IMR-90 (cell line): Measurements from ENCODE around the gene LINC01488. TPM values are rescaled to one million over a fixed set of nuclear protein-coding genes. Genes with fewer than 3 reads are reported as not detected.

Source experiments
- ATAC-seq: fragments of 200-7000 bp; cut with Tn5 transposase; 2 replicates; pipeline ENCODE4 v1.9.1; 2020; ENCODE audit warnings: low read depth, mild to moderate bottlenecking, moderate library complexity
- BruUV-seq: library from RNA; stranded (reverse); fragments of 400-500 nt; replicated peaks from 2 replicates; lab custom pipeline; 2021; lab: Mats Ljungman, UMichigan
- CTCF ChIA-PET: fragments of 300-600 bp; formaldehyde crosslinking; extraction: SDS; loops from one replicate; lab custom pipeline; 2021; ENCODE audit warnings: antibody characterized with exemption; lab: Yijun Ruan, JAX
- POLR2A ChIA-PET: fragments of 300-600 bp; sonication (Branson Sonifier 250); formaldehyde crosslinking; loops from one replicate; lab custom pipeline; 2022; ENCODE audit warnings: antibody characterized with exemption; ENCODE audit not compliant: unreplicated experiment; lab: Charles Lee
- DNase-seq: peaks from one replicate; pipeline ENCODE4 v3.0.0; 2013
- H2AFZ ChIP-seq: replicated peaks from 2 replicates; pipeline ENCODE3; 2013; ENCODE audit warnings: low read length, mild to moderate bottlenecking; ENCODE audit not compliant: poor library complexity
- H2AK5ac ChIP-seq: 2 replicates; pipeline ENCODE4 v1.6.1; 2013; ENCODE audit warnings: low read depth, low read length, inconsistent platforms
- H2AK9ac ChIP-seq: replicated peaks from 2 replicates; pipeline ENCODE3; 2013; ENCODE audit warnings: mild to moderate bottlenecking, low read depth, low read length, moderate library complexity; ENCODE audit not compliant: poor library complexity
- H2BK120ac ChIP-seq: 2 replicates; pipeline ENCODE4 v1.6.1; 2013; ENCODE audit warnings: low read depth, low read length, inconsistent platforms
- H2BK15ac ChIP-seq: 3 replicates; pipeline ENCODE4 v1.6.1; 2013; ENCODE audit warnings: low read depth, low read length, inconsistent platforms
- H2BK20ac ChIP-seq: 2 replicates; pipeline ENCODE4 v1.6.1; 2013; ENCODE audit warnings: low read depth, mild to moderate bottlenecking, inconsistent platforms, low read length, moderate library complexity
- H2BK5ac ChIP-seq: 2 replicates; pipeline ENCODE4 v1.6.1; 2013; ENCODE audit warnings: mild to moderate bottlenecking, low read depth, low read length, inconsistent platforms; ENCODE audit not compliant: poor library complexity, severe bottlenecking
- H3K14ac ChIP-seq: replicated peaks from 2 replicates; pipeline ENCODE4 v1.6.1; 2013; ENCODE audit warnings: low read depth, low read length, inconsistent platforms
- H3K18ac ChIP-seq: 2 replicates; pipeline ENCODE4 v1.6.1; 2013; ENCODE audit warnings: low read depth, low read length, control low read depth
- H3K23ac ChIP-seq: 2 replicates; pipeline ENCODE4 v1.6.1; 2013; ENCODE audit warnings: low read depth, low read length, inconsistent platforms
- H3K27ac ChIP-seq: 2 replicates; pipeline ENCODE4 v1.5.1; 2013; ENCODE audit warnings: mild to moderate bottlenecking, control low read depth, low read length; ENCODE audit not compliant: insufficient read depth
- H3K27me3 ChIP-seq: 2 replicates; pipeline ENCODE4 v1.6.1; 2013; ENCODE audit warnings: low read length; ENCODE audit not compliant: control insufficient read depth, insufficient read depth
- H3K36me3 ChIP-seq: 2 replicates; pipeline ENCODE4 v1.6.1; 2013; ENCODE audit warnings: low read length, mixed read lengths; ENCODE audit not compliant: control insufficient read depth, insufficient read depth
- H3K4ac ChIP-seq: 2 replicates; pipeline ENCODE4 v1.6.1; 2013; ENCODE audit warnings: low read depth, low read length, inconsistent platforms
- H3K4me1 ChIP-seq: 2 replicates; pipeline ENCODE4 v1.6.1; 2013; ENCODE audit warnings: low read length, mixed read lengths; ENCODE audit not compliant: control insufficient read depth, insufficient read depth
- H3K4me2 ChIP-seq: 2 replicates; pipeline ENCODE4 v1.6.1; 2013; ENCODE audit warnings: low read depth, mild to moderate bottlenecking, control low read depth, low read length, moderate library complexity
- H3K4me3 ChIP-seq: 2 replicates; pipeline ENCODE4 v1.5.1; 2013; ENCODE audit warnings: low read depth, mild to moderate bottlenecking, control low read depth, low read length, moderate library complexity; ENCODE audit not compliant: insufficient read depth
- H3K56ac ChIP-seq: 2 replicates; pipeline ENCODE4 v1.6.1; 2013; ENCODE audit warnings: low read length, inconsistent platforms; ENCODE audit not compliant: insufficient read depth; ENCODE audit errors: extremely low read depth
- H3K79me1 ChIP-seq, 2 experiments: 2 replicates each; pipeline ENCODE4 v1.6.1; 2013; ENCODE audit warnings: low read length in 2 of 2, inconsistent platforms in 1 of 2, low read depth in 1 of 2
- H3K9ac ChIP-seq: 2 replicates; pipeline ENCODE4 v1.6.1; 2013; ENCODE audit warnings: low read depth, low read length, control low read depth
- H3K9me1 ChIP-seq: 2 replicates; pipeline ENCODE4 v1.6.1; 2013; ENCODE audit warnings: low read length, inconsistent platforms; ENCODE audit not compliant: insufficient read depth
- H3K9me3 ChIP-seq: 2 replicates; pipeline ENCODE4 v1.6.1; 2013; ENCODE audit warnings: low read length; ENCODE audit not compliant: control insufficient read depth, insufficient read depth
- H4K20me1 ChIP-seq: 2 replicates; pipeline ENCODE4 v1.6.1; 2013; ENCODE audit warnings: low read length, inconsistent platforms; ENCODE audit not compliant: insufficient read depth
- H4K5ac ChIP-seq: 2 replicates; pipeline ENCODE4 v1.6.1; 2013; ENCODE audit warnings: mild to moderate bottlenecking, low read depth, low read length, control low read depth
- H4K8ac ChIP-seq, 2 experiments: 2 replicates each; pipeline ENCODE4 v1.6.1; 2013; ENCODE audit warnings: low read depth in 2 of 2, low read length in 2 of 2, control low read depth in 1 of 2, inconsistent platforms in 1 of 2
- H4K91ac ChIP-seq: 2 replicates; pipeline ENCODE4 v1.6.1; 2013; ENCODE audit warnings: low read depth, low read length, inconsistent platforms; ENCODE audit not compliant: insufficient read depth
- CEBPB ChIP-seq: IDR thresholded peaks from 2 replicates; pipeline ENCODE4 v1.6.1; 2012; ENCODE audit warnings: low read depth, low read length, improper control_type of control experiment
- CHD1 ChIP-seq: IDR thresholded peaks from 2 replicates; pipeline ENCODE4 v1.6.1; 2012; ENCODE audit warnings: low read depth, low read length, improper control_type of control experiment
- MAFK ChIP-seq: IDR thresholded peaks from 2 replicates; pipeline ENCODE4 v1.6.1; 2012; ENCODE audit warnings: low read depth, low read length, improper control_type of control experiment
- MAZ ChIP-seq: IDR thresholded peaks from 2 replicates; pipeline ENCODE4 v1.6.1; 2012; ENCODE audit warnings: low read depth, mild to moderate bottlenecking, low read length, improper control_type of control experiment, moderate library complexity, borderline replicate concordance
- POLR2A ChIP-seq: IDR thresholded peaks from 2 replicates; pipeline ENCODE4 v1.6.1; 2012; ENCODE audit warnings: mild to moderate bottlenecking, low read depth, low read length
- RAD21 ChIP-seq: IDR thresholded peaks from 2 replicates; pipeline ENCODE4 v1.6.1; 2012; ENCODE audit warnings: low read length, improper control_type of control experiment
- RCOR1 ChIP-seq: IDR thresholded peaks from 2 replicates; pipeline ENCODE4 v1.6.1; 2012; ENCODE audit warnings: mild to moderate bottlenecking, low read length, improper control_type of control experiment; ENCODE audit not compliant: insufficient replicate concordance
- WGBS, 2 experiments: methylation state at CpG; one replicate each; pipeline versions ENCODE4 v1.1.5 to v1.1.7; 2013; ENCODE audit warnings: missing lambda C conversion rate in 2 of 2; ENCODE audit not compliant: insufficient read length in 1 of 2; ENCODE audit errors: extremely low coverage in 2 of 2; 5-methylcytosine and 5-hydroxymethylcytosine counted together
- dilution Hi-C: fragments of 300-500 bp; cut with HindIII; formaldehyde crosslinking; loops from one replicate; pipeline ENCODE4 v1.14.3; 2018; ENCODE audit warnings: low sequenced_read_pairs; ENCODE audit not compliant: unreplicated experiment
- in situ Hi-C: fragments of 300-500 bp; cut with MboI; formaldehyde crosslinking; loops from 3 replicates; pipeline ENCODE4 v1.14.3; 2019; ENCODE audit warnings: low sequenced_read_pairs, inconsistent platforms, mixed read lengths
- intact Hi-C: fragments of 100-400 bp; cut with micrococcal nuclease; formaldehyde crosslinking; loops from 2 replicates; pipeline ENCODE4 v1.10.0; 2022
- polyA plus RNA-seq, 3 experiments: library from polyadenylated mRNA; depleted of rRNA; stranded (reverse); fragments of >200 nt; gene quantifications; 2 replicates each; pipeline ENCODE4 v1.2.3, GENCODE V29; 2012; ENCODE audit warnings: low replicate concordance in 1 of 3
- total RNA-seq: library from RNA; depleted of rRNA; stranded (reverse); fragments of >200 nt; gene quantifications from 2 replicates; pipeline ENCODE4 v1.2.3, GENCODE V29; 2012

LINC01488 gene
- total and polyA plus RNA-seq, 2 of the 4 experiments (the other 2 are of a cell fraction), result not detected

DNA sequence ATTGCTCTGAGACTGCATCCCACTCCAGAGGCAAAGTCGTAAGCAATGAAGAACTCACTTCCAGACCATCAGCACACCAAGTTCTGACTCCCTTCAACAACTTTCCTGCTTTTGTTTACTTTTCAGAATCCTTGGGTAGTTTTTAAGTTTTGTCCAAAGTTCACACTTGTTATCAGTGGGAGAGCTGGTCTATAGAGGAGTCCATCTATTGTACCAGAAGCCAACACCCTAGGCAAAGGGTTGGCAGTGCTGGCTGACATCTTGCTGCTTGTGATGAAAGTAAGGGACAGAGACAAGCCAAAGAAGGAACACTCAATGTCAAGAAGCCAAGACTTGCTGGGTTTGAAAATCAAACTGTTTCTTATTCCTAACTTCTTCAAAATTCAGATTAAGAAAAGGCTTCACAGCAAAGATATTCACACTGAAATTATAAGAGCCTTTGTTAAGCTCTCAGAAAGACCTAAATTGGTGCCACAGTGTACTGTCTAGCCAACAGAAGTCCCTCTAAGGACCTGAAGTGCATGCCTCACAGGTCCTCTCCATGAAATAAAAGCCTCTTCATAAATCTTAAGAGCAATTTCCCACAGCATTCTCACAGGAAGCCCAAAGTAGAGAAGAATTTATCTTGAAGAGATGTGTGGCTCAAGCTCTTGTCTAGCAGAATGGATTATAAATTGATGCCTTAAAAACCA lies 21.5 kb upstream of the LINC01488 start:
- no peak; the same call in 1 of the 2 replicates for ATAC-seq
- intact Hi-C loops (no loop called here), dilution Hi-C loops (no loop called here), in situ Hi-C loops (no loop called here)
- Histone ChIP-seq H3K14ac (peak overlapping the region; percentile 83), H2BK120ac (peak overlapping the region; percentile 82), H3K9me3 (peaks cover 23% of the 10 kb centered on the region), H3K27me3 (no peaks in the 10 kb centered on the region), H3K18ac (peak overlapping the region; percentile 49; the same call in 1 of the 2 replicates), H3K4me3 (no peak overlapping the region), H3K23ac (peak overlapping the region; percentile 70; the same call in 1 of the 2 replicates), H3K4me2 (no peak overlapping the region; the same call in 1 of the 2 replicates), H4K20me1 (no peaks in the 10 kb centered on the region), H3K4me1 (peaks cover 12% of the 10 kb centered on the region), H3K27ac (no peak overlapping the region), H2AK5ac (peak overlapping the region; percentile 90), H2BK15ac (peak overlapping the region; percentile 18; the same call in 1 of the 3 replicates), H3K79me1 (0 out of 4 replicates have a peak, but pooled peaks cover 0 to 3% of the 10 kb centered on the region in 2 experiments), H3K4ac (peak overlapping the region; percentile 84; the same call in 1 of the 2 replicates), H4K8ac (peak overlapping the region in 1 of 2 experiments; percentile 80; a peak in 3 of 4 replicates), H2BK20ac (peak overlapping the region; percentile 82), H3K9ac (no peak overlapping the region), H2AFZ (no peak overlapping the region), H4K91ac (peak overlapping the region; percentile 43), H4K5ac (peak overlapping the region; percentile 35; the same call in 1 of the 2 replicates), H3K56ac (no peak overlapping the region), H3K36me3 (no peaks in the 10 kb centered on the region), H3K9me1 (no peaks in the 10 kb centered on the region; the same call in 1 of the 2 replicates), H2BK5ac (peak overlapping the region; percentile 63), H2AK9ac (peak overlapping the region; percentile 90)
- no TSS peak for BruUV-seq
- ChIA-PET POLR2A (no interaction called here), CTCF (no interaction called here)
- WGBS, 2 experiments, result no CpG with 5 or more reads among the region's 1 CpG
- TF ChIP-seq RAD21 (no peak), RCOR1 (no peak), MAZ (no peak), MAFK (no peak), CHD1 (no peak), CEBPB (no peak), POLR2A (no peak)
- no peak for DNase-seq
